GM12878 (cell line): ENCODE data around the gene OCIAD2. TPM values are rescaled to one million over a fixed set of nuclear protein-coding genes. Genes with fewer than 3 reads are reported as not detected.

ENCODE experiments used
- ATAC-seq: fragments of 200-7000 bp; cut with Tn5 transposase; 3 replicates; pipeline ENCODE4 v1.9.1; 2020; ENCODE audit warnings: mild to moderate bottlenecking, moderate library complexity
- BruUV-seq: library from RNA; stranded (reverse); fragments of 400-500 nt; replicated peaks from 2 replicates; lab custom pipeline; 2021; lab: Mats Ljungman, UMichigan
- CTCF ChIA-PET: fragments of 300-600 bp; sonication (Branson Sonifier 250); formaldehyde crosslinking; extraction: SDS; loops from one replicate; lab custom pipeline; 2021; ENCODE audit warnings: inconsistent platforms; lab: Yijun Ruan, JAX
- POLR2A ChIA-PET: fragments of 350-600 bp; formaldehyde crosslinking; extraction: SDS; loops from one replicate; lab custom pipeline; 2021; ENCODE audit warnings: inconsistent platforms; lab: Charles Lee
- RAD21 ChIA-PET: fragments of 300-600 bp; sonication (Branson Sonifier 250); formaldehyde crosslinking; loops from one replicate; lab custom pipeline; 2023; ENCODE audit warnings: antibody characterized with exemption; ENCODE audit not compliant: unreplicated experiment; lab: Charles Lee
- SMC1A ChIA-PET: fragments of 300-600 bp; sonication (Branson Sonifier 250); formaldehyde crosslinking; loops from one replicate; lab custom pipeline; 2023; ENCODE audit not compliant: unreplicated experiment, uncharacterized antibody; lab: Charles Lee
- DNase-seq: peaks from one replicate; pipeline ENCODE4 v3.0.0-alpha.2; 2011; ENCODE audit warnings: low read depth, low spot score
- FAIRE-seq: peaks from 3 replicates; lab custom pipeline; 2011; peaks lifted over from hg19 to GRCh38; lab: Jason Lieb, UNC
- H2AFZ ChIP-seq: 2 replicates; pipeline ENCODE4 v1.6.0; 2011; ENCODE audit warnings: low read depth, low read length, control low read depth; ENCODE audit not compliant: control insufficient read depth
- H3K27ac ChIP-seq: 2 replicates; pipeline ENCODE4 v1.5.1; 2011; ENCODE audit warnings: control low read depth; ENCODE audit not compliant: control insufficient read depth, insufficient read depth
- H3K27me3 ChIP-seq, 2 experiments: replicated peaks in 1 of 2; 2 replicates each; pipeline versions ENCODE4 v1.6.0 to v1.6.1; 2011; ENCODE audit warnings: low read length in 1 of 2; ENCODE audit not compliant: control insufficient read depth in 2 of 2, insufficient read depth in 2 of 2
- H3K36me3 ChIP-seq, 2 experiments: 2 replicates each; pipeline ENCODE4 v1.5.1; 2011; ENCODE audit warnings: low read length in 1 of 2; ENCODE audit not compliant: control insufficient read depth in 2 of 2, insufficient read depth in 2 of 2
- H3K4me1 ChIP-seq: 2 replicates; pipeline ENCODE4 v1.6.1; 2011; ENCODE audit warnings: mild to moderate bottlenecking, low read length, moderate library complexity, mixed read lengths; ENCODE audit not compliant: control insufficient read depth, insufficient read depth
- H3K4me2 ChIP-seq: 2 replicates; pipeline ENCODE4 v1.6.0; 2011; ENCODE audit warnings: control low read depth; ENCODE audit not compliant: control insufficient read depth, insufficient read depth
- H3K4me3 ChIP-seq: fragments of 200-600 bp; sonication (generic); 2 replicates; pipeline ENCODE4 v1.5.1; 2016
- H3K79me2 ChIP-seq: 2 replicates; pipeline ENCODE4 v1.6.0; 2011; ENCODE audit warnings: low read length; ENCODE audit not compliant: control insufficient read depth, insufficient read depth
- H3K9ac ChIP-seq: 2 replicates; pipeline ENCODE4 v1.8.0; 2011; ENCODE audit warnings: low read length, control low read depth, mixed read lengths; ENCODE audit not compliant: control insufficient read depth, insufficient read depth
- H3K9me3 ChIP-seq: replicated peaks from 3 replicates; pipeline ENCODE4 v1.5.1; 2011; ENCODE audit warnings: mild to moderate bottlenecking, low read length; ENCODE audit not compliant: control insufficient read depth, insufficient read depth
- H4K20me1 ChIP-seq: 2 replicates; pipeline ENCODE4 v1.6.0; 2011; ENCODE audit not compliant: control insufficient read depth, insufficient read depth
- BACH1 ChIP-seq: fragments of 450-650 bp; IDR thresholded peaks from 2 replicates; pipeline ENCODE4 v1.6.1; 2017; ENCODE audit warnings: mild to moderate bottlenecking, borderline replicate concordance
- CBX3 ChIP-seq: fragments of 200-600 bp; sonication (generic); IDR thresholded peaks from 2 replicates; pipeline ENCODE4 v1.6.1; 2016; ENCODE audit warnings: low read depth, borderline replicate concordance
- MXI1 ChIP-seq: fragments of 150-350 bp; IDR thresholded peaks from 2 replicates; pipeline ENCODE4 v1.6.1; 2011; ENCODE audit warnings: low read depth, mild to moderate bottlenecking, inconsistent platforms, low read length, improper control_type of control experiment
- SKIL ChIP-seq: fragments of 450-650 bp; IDR thresholded peaks from 2 replicates; pipeline ENCODE4 v1.6.1; 2017; ENCODE audit warnings: mild to moderate bottlenecking, low read depth, inconsistent platforms; ENCODE audit not compliant: poor library complexity, severe bottlenecking
- WGBS: methylation state at CpG from one replicate; pipeline ENCODE4 v1.1.6; 2016; ENCODE audit warnings: low lambda C conversion rate; ENCODE audit not compliant: insufficient replicate concordance, insufficient coverage; ENCODE audit errors: missing lambda C conversion rate; 5-methylcytosine and 5-hydroxymethylcytosine counted together
- in situ Hi-C: fragments of 300-500 bp; cut with MboI; formaldehyde crosslinking; loops from 9 replicates; pipeline ENCODE4 v1.14.3; 2018; ENCODE audit warnings: mixed read lengths
- intact Hi-C: fragments of 100-400 bp; cut with micrococcal nuclease; formaldehyde crosslinking; loops from one replicate; pipeline ENCODE4 v1.14.2; 2022; ENCODE audit not compliant: unreplicated experiment
- polyA plus RNA-seq, 11 experiments: library from polyadenylated mRNA; depleted of rRNA in 4 of 11; unstranded in 6 of 11; stranded (reverse) in 5 of 11; fragments of >200 nt; fragmentation: Nextera tagmentation in 4 of 11; fragmentation: Illumina TruSeq in 1 of 11; extraction: Ambion mirVana in 4 of 11; extraction: Trizol in 1 of 11; gene quantifications; 1 replicate in 1 of 11; 2 replicates in 10 of 11; pipeline versions ENCODE4 v1.2.1 to v1.2.3, GENCODE V29; 2011 to 2016; ENCODE audit warnings: inconsistent platforms in 2 of 11, missing spikeins in 2 of 11, low read depth in 1 of 11
- total RNA-seq, 4 experiments: library from RNA; depleted of rRNA in 3 of 4; stranded (reverse); fragments of >200 nt in 3 of 4; fragmentation: Illumina TruSeq in 1 of 4; extraction: Trizol in 1 of 4; gene quantifications; 2 replicates each; pipeline versions ENCODE4 v1.2.1 to v1.2.3, GENCODE V29; 2013 to 2021

Gene OCIAD2
- total and polyA plus RNA-seq, 10 of the 15 experiments (the other 5 are each of a cell fraction or from before 2014, with no cell fraction given) = 42.4 to 140 (median 70.0) TPM

- TF ChIP-seq MXI1 = no peak
- no peak for TF ChIP-seq SKIL
- no peak for TF ChIP-seq BACH1
These were observed 6.6 kb downstream of the OCIAD2 start (continued) for GRCh38 chr4:48899950-48900349.

- FAIRE-seq (no peak), DNase-seq (no peak), ATAC-seq (no peak; the same call in 2 of the 3 replicates)
- ChIA-PET POLR2A (no interaction called here), CTCF (interaction anchor here (1.0 to 1.4 kb wide), 2 partner anchors 10 to 44 kb away, joined by 3 to 4 read pairs; no protein-coding TSS in a partner anchor), SMC1A (interaction anchor here (1.0 to 2.8 kb wide), 4 partner anchors 46 to 321 kb away, joined by 3 to 9 read pairs (median 4); partner anchors contain the start of gene FRYL), RAD21 (no interaction called here)
- Histone ChIP-seq H3K4me2 (0 out of 2 replicates have a peak overlapping the region, but pooled peaks have one; percentile 27), H4K20me1 (no peaks in the 10 kb centered on the region), H3K4me3 (0 out of 2 replicates have a peak overlapping the region, but pooled peaks have one; percentile 34), H3K27ac (peak overlapping the region; percentile 27; the same call in 1 of the 2 replicates), H3K79me2 (no peaks in the 10 kb centered on the region), H3K36me3 (peaks cover 0 to 9% of the 10 kb centered on the region in 2 experiments; a peak in 2 of 4 replicates), H3K27me3 (no peaks in the 10 kb centered on the region), H3K9ac (no peak overlapping the region), H2AFZ (peak overlapping the region; percentile 45), H3K9me3 (no peaks in the 10 kb centered on the region), H3K4me1 (no peaks in the 10 kb centered on the region)
- WGBS = 5% methylated on average over 1 of the region's 1 CpG
- BruUV-seq = no TSS peak
- in situ Hi-C loops = no loop called here
- TF ChIP-seq CBX3 = no peak
- intact Hi-C loops = no loop called here
These were observed 7.2 kb downstream of the OCIAD2 start for GRCh38 chr4:48899432-48899749.
